LoVo (cell line): ENCODE data around the gene YTHDC2.

Source experiments
- DNase-seq: peaks from one replicate; pipeline ENCODE4 v3.0.0-alpha.2; 2016; ENCODE audit warnings: low spot score

YTHDC2 gene

DNA sequence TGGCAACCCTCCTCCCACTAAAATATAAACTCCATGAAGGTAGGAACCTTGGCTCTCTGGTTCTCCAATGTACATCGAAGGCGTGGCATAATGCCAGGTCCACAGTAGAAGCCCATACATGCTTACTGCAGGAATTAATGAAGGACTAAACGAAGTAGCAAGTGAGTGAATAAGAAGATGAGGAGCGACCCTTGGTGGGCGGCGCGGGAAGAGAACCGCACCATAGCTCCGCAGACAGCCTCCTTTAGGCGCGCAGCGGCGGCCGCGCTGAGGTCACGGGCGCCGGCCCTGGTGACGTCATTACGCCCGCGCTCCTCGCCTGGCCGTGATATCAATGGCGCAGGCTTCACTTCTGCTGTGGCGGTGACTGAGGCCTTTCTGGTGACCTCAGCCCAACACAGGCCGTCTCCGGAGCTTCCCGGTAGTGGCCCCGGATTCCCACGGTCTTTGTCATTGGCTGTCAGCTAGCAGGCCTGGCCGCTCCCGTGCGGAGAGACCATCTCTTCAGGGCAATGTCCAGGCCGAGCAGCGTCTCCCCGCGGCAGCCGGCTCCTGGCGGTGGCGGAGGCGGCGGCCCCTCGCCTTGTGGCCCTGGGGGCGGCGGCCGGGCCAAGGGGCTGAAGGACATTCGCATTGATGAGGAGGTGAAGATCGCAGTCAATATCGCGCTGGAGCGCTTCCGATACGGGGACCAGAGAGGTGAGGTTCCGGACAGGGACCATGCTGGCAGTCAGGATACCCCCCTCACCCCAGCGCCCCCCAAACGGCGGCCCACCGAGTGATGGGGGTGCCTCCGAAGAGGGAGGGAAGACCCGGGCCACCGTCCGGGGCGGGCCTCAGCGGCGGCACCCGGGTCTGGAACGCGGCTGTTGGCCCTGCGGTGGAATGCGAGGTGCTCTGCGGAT, at the start of gene YTHDC2:
Gene YTHDC2, plus strand, starts transcription at position 311 of the 905 bp plus-strand sequence. Its CDS starts 202 bp downstream, at position 513.
- DNase-seq = peak; percentile 92

DNA sequence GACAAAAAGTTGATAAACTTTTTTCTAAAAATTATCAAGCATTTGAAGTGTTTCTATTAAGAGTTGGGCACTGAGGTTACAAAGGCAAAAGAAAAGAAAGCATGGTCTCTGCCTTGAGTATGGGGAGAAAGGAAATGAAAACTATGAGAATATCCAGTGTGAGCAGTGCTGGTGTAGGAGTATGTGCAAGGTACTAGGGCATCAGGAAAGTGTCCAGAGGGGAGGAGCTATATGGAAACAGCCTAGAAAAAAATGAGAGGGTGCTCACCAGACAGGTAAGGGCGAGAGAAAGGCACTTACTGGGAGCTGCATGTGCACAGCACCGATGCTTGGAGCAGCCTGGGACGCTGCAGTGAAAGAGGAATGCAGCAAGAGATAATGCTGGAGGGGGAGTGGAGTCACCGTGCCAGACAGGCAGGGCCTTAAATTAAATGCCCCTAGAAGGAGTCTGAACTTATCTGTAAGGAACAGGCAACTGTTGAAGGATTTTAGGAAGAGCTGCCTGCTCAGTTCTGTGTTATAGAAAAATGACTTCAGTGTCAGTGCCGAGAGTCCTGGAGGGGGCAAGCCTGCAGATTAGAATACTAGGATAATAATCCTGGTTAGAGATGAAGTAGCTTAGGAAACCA, 39.3 kb upstream of the YTHDC2 start:
- DNase-seq = no peak

DNA sequence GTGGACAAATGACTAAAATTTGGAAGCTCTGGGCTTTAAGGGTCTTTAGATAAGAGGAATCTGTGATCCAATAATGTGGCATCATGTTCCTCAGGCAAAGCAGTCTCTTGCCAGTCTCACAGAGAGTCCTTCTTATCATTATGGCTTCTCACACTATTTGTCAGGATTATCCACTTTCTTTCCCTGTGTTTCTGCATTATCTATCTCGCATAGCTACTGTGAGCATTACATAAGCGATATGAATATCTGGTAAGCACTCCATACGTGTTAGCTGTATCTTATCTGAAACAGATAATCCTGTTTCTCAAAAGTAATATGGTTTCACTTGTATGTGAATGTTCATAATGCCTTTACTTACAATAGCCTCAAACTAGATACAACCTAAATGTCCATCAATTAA, 34.8 kb upstream of the YTHDC2 start:
- no peak for DNase-seq

DNA sequence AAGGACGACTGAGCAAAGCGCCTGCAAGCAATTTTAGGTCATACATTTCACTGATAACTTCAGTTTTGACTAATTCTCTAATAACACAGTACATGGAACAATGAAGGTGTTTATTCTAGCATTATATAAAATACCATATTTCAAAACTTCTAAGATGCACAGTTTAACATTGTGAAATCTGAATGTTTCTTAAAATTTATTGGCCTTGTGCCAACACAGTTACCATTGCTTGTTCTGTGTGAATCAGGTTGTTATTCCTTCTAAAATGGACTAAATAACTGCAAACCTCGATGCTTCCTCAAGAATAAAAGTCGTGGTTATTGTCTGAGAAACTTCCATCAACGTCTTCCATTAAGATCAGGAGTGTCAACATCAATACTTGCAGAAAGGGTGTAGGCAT, 33.3 kb upstream of the YTHDC2 start:
- no peak for DNase-seq

DNA sequence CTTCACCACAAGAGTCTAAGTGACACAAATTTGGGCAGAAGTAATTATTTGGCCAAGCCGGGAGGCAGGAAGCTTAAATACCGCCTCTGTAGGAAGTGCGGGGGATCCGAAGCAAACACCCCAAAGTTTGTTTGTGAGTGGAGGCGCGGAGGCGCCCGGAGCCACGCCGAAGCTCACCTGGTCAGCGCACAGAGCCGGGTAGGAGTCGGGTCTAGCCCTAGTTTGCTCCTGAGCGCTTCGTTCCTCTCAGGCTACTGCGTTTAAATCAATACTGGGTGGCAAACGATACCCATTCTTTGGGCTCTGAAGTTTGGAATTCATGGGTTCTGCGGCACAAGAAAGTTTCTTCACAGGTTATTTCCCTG, 26.1 kb upstream of the YTHDC2 start:
- DNase-seq = no peak

DNA sequence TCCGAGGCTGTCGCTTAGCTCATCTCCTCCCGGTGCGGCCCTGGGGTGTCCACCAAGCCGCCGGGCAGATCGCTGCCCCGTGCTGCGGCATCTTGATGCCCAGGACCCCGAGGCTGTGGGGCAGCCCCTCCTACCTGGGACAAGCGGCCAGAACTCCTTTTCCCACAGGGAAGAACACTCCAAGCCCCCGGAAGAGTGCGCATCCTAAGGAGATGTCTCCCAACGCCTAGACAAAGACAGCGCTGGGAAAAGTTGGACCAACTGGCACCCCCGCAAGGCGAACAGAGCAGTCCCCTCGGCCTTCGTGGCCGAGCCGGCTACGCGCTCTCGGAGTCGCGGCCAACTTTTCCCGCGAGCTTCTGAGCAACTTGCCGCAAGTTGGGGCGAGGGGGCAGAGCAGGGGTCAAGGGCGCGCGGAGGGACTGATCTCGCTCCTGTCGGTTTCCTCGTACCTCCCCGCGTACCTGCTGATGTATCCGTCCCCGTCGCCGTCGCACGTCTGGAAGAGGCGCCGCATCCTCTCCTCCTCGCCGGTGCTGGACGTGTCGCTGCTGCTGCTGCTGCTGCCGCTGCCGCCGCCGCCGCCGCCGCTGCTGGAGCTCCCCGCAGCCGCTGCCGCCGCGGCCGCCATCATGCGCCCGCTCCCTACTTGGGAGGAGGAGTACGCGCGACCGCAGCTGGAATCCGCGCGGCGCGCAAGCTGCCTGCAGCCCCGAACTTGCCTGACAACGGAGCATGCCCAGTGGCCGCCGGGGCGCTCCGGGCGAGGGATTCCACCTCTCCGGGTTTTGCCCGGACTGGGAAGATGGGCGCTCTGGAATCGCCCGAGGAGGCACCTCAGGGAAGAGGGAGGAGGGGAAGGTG, 25.5 kb upstream of the YTHDC2 start, which contains the start of gene MCC:
Gene MCC, minus strand, starts transcription at position 673 of the 864 bp plus-strand sequence.
- peak; percentile 94 for DNase-seq

DNA sequence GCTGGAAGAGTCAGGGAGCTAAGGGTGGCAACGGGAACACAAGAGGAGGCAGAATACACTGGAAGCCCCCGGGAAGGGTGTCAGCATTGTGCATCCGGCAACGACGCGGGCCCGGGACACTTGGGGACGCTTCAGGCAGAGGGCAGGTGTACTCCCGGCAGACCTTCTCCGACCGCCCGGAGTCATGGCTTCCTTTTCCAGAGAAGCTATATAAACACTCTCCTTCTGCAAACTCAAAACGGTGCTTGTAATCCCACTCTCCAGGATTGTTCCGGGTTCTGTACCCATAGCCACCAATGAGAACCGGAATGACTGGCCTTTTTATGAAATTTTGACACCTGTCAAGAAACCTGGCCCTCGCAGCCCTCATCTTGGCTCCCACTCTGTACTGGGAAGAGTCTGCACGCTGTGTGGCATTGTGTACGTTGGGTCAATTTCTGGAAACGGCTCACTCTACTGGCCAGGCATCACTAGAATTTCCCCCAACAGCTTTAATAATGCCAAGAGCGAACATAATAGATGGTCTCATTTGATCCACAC, 24.8 kb upstream of the YTHDC2 start:
- DNase-seq = no peak

DNA sequence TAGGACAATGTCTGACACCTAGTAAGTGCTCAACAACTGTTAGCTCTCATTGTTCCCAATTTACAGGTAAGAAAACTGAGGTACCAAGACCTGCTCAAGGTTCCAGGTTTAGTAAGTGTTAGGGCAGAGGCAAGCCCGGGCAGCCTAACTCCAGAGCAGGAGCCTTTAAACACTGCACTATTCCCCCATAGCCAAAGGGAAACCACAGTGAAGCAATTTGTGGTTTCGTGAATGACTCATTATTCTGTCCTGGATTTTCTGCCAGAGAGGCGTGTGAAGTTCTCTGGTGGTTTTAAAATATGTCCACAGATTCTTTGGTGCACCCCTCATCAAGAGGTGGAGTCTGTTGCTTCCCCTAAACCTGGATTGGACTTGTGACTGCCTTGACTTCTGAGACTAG, 24.2 kb upstream of the YTHDC2 start:
- DNase-seq = peak; percentile 92

DNA sequence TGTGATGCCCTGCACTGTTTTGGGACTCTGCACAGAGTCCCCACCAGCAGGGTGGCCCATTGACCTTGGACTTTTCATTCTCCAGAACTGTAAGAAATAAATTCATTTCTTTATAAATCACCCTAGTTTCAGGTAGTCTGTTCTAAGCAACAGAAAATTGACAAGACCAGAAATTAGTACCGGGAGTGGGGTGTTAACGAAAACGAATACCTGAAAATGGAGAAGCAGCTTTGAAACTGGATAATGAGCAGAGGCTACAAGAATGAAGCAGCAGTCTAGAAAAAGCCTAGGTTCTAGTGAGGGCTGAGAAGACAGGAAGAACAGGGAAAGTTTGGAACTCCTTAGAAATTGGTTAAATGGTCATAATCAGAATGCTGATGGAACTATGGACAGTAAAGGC, 23.2 kb upstream of the YTHDC2 start:
- no peak for DNase-seq

DNA sequence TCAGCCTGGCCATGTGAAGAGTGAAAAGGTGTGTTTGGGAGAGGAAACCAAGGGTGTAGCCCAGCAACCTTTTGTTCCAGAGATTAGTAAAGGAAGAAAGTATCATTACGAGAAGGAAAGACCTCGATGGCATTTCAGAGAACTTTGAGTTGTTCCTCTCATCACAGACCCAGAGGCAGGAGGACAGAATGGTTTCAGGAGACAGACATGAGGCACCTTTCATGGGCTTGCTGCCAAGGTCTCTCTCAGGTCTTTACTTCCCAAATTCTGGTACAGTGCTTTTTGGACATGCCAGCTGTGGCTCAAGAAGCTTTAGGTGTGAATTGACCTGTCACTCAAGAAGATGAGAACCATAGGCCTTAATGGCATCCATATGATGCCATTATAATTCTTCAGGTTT, 22.5 kb upstream of the YTHDC2 start:
- no peak for DNase-seq

DNA sequence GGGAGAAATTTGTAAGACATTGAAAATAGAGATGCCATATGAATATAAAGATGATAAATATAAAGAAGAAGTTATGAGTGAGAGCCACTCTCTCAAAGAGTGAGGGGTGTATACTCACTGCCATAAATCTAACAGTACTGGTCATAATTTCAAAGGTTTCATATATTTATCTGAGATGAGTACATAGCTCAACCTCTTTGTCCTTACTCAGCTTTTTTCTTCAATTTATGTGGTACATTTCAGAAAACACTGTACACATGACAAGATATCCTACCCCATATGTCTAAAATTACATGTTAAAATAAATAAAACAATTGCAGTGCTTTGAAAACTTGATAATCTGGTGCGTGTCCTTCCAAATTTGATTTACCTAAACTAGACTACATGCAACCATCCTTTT, 20.0 kb upstream of the YTHDC2 start:
- DNase-seq = no peak

DNA sequence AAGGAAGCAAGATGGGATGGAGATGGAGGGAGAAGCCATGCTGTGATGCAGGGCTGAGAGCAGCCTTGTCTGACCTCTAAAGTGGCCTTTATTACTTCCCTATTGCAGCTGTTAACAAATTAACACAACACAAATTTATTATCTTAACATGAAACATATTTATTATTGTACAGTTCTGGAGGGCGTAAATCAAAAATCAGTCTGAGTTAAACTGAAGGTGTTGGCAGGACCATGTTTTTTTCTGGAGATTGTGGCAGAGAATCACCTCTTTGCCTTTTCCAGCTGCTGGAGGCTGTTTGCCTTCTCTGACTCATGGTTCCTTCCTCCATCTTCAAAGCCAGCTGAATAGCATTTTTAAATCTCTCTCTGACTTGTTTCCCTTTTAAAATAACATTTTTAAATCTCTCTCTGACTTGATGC, 18.1 kb upstream of the YTHDC2 start:
- DNase-seq = peak; percentile 18

DNA sequence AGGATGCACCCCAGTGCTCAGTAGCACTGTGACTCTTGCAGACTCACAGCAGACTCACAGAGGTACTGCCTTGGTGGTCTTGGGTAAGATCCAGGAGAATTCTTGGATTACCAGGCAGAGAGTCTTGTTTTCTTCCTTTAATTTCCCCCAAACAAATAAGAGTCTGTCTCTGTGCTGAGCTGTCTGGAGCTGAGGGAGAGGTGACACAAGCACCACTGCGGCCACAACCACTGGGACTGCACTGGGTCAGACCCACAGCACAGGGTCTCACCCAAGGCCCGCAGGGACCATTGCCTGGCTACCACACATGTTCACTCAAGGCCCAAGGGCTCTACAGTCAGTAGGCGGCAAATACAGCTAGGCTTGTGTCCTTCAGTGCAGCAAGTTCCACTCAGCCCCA, 11.4 kb upstream of the YTHDC2 start:
- no peak for DNase-seq

DNA sequence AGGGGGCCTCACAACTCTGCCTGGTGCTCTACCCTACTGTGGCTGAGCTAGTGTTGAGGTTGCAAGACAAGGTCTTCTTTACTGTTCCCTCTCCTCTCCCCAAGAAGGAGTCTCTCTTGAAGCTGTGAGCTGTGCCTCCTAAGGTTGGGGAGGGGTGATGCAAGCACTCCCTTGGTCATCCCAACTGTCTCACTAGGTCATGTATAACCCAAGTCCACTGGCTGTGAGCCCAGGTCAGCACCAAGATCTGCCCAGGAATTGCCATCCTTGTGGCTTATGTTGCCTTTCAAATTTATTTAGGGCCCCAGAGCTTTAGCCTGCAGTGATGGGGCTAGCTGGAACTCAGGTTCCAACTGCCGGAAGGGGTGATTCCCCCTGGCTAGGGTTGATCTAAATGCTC, 10.3 kb upstream of the YTHDC2 start:
- DNase-seq = no peak

DNA sequence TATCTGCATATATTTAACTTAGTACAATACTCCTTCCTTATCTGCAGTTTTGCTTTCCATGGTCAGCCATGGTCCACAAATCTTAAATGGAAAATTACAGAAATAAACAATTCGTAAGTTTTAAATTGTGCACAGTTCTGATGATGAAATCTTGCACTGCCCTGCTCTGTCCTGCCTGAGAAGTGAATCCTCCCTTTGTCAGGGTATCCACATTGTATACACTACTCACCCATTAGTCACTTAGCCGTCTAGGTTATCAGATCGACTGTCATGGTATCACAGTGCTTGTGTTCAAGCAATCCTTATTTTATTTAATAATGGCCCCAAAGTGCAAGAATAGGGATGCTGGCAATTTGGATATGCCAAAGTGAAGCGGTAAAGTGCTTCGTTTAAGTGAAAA, 8.3 kb upstream of the YTHDC2 start:
- DNase-seq = no peak

DNA sequence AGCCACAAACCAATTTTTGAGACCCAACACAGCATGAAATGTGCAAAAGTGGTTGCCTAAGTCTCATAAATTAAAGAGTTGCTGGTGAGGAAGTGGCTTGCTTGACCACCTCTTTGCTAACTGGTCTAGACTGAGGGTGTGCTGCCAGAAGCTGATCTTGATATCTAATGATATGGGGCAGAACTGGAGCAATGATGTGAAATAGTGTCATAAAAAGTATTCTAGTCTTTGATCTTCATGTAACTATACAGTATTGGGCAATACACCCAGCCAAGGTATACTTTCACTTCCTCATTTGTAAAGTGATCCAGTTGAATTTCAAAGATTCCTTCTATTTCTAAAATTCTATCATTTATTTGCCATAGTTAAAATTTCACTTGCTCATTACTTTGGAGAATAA, 5.9 kb upstream of the YTHDC2 start:
- DNase-seq = no peak

DNA sequence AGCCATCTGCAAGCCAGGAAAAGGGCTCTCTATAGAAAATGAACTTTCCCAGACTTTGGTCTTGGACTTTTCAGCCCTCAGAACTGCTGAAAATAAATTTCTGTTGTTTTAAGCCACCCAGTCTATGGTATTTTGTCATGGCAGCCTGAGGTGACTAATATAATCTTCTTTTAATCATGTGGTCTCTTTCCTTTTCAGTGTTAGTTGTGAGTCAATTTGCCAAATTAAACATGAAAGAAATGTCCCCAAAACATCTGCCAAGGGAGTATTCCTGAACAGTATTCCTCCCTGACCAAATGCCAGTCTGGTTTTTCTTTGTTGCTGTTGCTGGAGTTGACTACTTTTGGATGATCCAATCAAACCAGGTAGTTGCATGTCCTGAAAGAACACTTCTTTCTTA, 4.7 kb upstream of the YTHDC2 start:
- DNase-seq = no peak

DNA sequence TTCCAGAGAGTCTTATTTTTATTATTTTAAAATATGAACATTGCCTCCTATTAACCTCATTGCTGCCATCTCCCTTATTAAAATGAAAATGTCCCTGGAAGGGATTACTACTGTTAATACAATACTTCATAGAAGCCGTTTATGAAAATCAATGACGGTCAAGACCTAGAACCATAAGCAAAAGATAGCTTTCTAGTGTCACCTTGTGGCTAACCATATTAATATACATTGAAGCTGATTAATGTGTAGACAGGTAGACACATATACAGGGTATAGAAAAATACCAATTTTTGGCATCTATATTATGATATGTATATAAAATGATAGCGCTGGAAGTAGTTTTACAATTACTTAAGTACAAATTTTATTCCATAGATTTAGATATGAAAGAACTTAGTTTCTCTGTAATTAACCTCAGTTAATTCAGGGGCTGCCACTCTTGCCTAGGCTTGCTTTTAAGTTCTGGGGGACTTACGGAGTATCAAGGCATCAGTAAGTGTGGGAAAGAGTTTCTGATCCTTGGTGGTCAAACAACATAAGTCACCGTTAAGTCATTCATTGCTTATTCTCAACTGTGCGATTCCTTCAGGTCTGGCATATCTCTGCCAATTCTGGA, 2.5 kb upstream of the YTHDC2 start:
- peak; percentile 68 for DNase-seq

DNA sequence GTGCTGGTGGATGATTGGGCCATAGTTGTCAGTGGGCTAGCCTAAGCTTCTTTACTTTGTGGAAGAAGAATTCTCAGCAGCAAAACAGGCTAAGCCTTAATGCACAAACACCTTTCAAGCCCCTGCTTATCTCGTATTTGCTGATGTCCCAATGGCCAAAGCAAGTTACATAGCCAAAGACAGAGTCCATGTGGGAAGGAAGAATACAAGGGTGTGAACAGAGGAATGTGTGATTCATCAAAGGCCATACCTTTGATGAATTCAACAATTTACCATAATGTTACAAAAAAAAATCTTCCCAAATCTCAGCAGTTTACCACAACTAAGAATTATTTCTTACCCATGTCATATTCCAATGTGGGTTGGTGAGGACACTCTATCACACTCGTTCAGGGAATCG, 1.2 kb upstream of the YTHDC2 start:
- no peak for DNase-seq

DNA sequence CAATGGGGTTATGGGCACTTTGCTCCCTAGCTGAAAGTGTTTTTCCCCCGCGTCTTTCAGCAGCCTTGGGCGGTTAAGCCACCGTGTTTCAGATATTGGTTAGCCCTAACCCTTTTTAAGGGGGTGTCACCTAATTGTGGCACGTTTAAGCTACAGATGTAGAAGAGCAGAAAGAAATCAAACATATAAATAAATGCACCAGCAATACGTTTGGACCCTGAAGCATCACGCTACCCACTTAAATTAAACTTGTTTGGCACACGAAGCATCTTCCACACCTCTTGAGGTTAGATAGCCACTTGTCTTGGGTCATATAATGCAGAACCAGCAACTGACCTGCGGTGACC, 768 bp downstream of the YTHDC2 start:
- DNase-seq = no peak

DNA sequence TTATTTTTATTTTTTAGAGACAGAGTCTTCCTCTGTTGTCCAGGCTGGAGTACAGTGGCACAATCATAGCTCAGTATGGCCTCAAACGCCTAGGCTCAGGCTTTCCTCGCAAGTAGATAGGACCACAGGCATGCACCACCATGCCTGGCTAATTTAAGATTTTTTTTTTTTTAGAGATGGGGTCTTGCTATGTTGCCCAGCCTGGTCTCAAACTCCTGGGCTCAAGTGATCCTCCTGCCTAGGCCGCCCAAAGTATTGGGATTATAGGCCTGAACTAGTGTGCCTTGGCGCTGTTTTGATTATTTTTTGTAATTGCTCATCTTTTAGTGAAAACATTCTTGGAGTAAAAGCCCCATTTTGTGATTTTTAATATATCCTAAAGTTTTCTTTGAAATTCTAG, 5.4 kb downstream of the YTHDC2 start:
- no peak for DNase-seq

DNA sequence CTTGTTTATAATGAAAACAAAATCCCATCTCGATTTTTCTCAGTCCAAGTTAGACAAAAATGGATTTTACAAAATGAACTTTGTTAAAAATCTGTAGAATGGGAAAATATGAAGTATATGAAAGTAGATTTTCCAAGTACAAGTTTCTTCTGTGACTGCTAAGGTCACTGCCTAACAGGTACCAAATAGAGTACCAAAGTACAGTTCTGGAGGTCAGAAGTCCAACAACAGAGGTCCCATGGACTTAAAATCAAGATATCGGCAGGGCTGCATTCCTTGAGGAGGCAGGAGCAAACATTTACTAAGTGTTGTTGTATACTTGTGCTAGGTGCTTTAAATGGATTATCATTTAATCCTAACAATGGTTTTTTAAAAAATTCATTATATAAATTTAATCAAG, 5.9 kb downstream of the YTHDC2 start:
- no peak for DNase-seq
